Astrocyte (in vitro differentiated cells and primary cell): ENCODE data around the gene NDUFAB1. TPM values are rescaled to one million over a fixed set of nuclear protein-coding genes. Genes with fewer than 3 reads are reported as not detected.

Source experiments
- DNase-seq: peaks from one replicate; pipeline ENCODE4 v3.0.0-alpha.2; 2010; ENCODE audit warnings: low read depth
- FAIRE-seq: peaks from 2 replicates; lab custom pipeline; 2011; peaks lifted over from hg19 to GRCh38; lab: Jason Lieb, UNC
- H2AFZ ChIP-seq: 2 replicates; pipeline ENCODE4 v1.6.0; 2012; ENCODE audit warnings: low read depth, low read length, inconsistent platforms
- H3K27ac ChIP-seq: 2 replicates; pipeline ENCODE4 v1.5.1; 2011; ENCODE audit warnings: low read depth, low read length, inconsistent platforms
- H3K27me3 ChIP-seq: 2 replicates; pipeline ENCODE4 v1.6.0; 2011; ENCODE audit warnings: low read length, inconsistent platforms; ENCODE audit not compliant: insufficient read depth
- H3K36me3 ChIP-seq: 2 replicates; pipeline ENCODE4 v1.5.1; 2011; ENCODE audit warnings: low read length, inconsistent platforms; ENCODE audit not compliant: insufficient read depth
- H3K4me1 ChIP-seq: 2 replicates; pipeline ENCODE4 v1.5.1; 2011; ENCODE audit warnings: low read length, inconsistent platforms; ENCODE audit not compliant: insufficient read depth
- H3K4me2 ChIP-seq: 2 replicates; pipeline ENCODE4 v1.6.0; 2012; ENCODE audit warnings: low read length, inconsistent platforms
- H3K4me3 ChIP-seq: 2 replicates; pipeline ENCODE4 v1.5.1; 2011; ENCODE audit warnings: low read depth, mild to moderate bottlenecking, low read length, inconsistent platforms; ENCODE audit not compliant: insufficient read depth
- H3K79me2 ChIP-seq: 2 replicates; pipeline ENCODE4 v1.6.0; 2012; ENCODE audit warnings: mild to moderate bottlenecking, low read length, inconsistent platforms; ENCODE audit not compliant: insufficient read depth
- H3K9ac ChIP-seq: 2 replicates; pipeline ENCODE4 v1.6.0; 2012; ENCODE audit warnings: mild to moderate bottlenecking, low read length, inconsistent platforms
- H3K9me3 ChIP-seq: 2 replicates; pipeline ENCODE4 v1.5.1; 2012; ENCODE audit warnings: low read depth, mild to moderate bottlenecking, low read length, inconsistent platforms; ENCODE audit not compliant: insufficient read depth
- H4K20me1 ChIP-seq: 2 replicates; pipeline ENCODE4 v1.6.0; 2012; ENCODE audit warnings: low read length, inconsistent platforms; ENCODE audit not compliant: insufficient read depth
- H3K27ac Mint-ChIP-seq: one replicate; pipeline ENCODE4 v1.8.0; 2021; ENCODE audit warnings: mild to moderate bottlenecking, mixed read lengths; ENCODE audit not compliant: unreplicated experiment
- H3K27me3 Mint-ChIP-seq: one replicate; pipeline ENCODE4 v1.8.0; 2021; ENCODE audit warnings: low read depth, mixed read lengths; ENCODE audit not compliant: unreplicated experiment
- H3K36me3 Mint-ChIP-seq: one replicate; pipeline ENCODE4 v1.8.0; 2021; ENCODE audit warnings: low read depth, mixed read lengths; ENCODE audit not compliant: unreplicated experiment
- H3K4me1 Mint-ChIP-seq: one replicate; pipeline ENCODE4 v1.8.0; 2021; ENCODE audit warnings: low read depth, mixed read lengths; ENCODE audit not compliant: unreplicated experiment
- H3K4me3 Mint-ChIP-seq: one replicate; pipeline ENCODE4 v1.8.0; 2021; ENCODE audit warnings: mild to moderate bottlenecking, moderate library complexity, mixed read lengths; ENCODE audit not compliant: unreplicated experiment
- H3K9me3 Mint-ChIP-seq: one replicate; pipeline ENCODE4 v1.8.0; 2021; ENCODE audit warnings: mild to moderate bottlenecking, mixed read lengths; ENCODE audit not compliant: unreplicated experiment
- CTCF ChIP-seq: IDR thresholded peaks from 2 replicates; pipeline ENCODE4 v1.5.1; 2011; ENCODE audit warnings: low read depth, mild to moderate bottlenecking, inconsistent platforms, low read length, moderate library complexity; ENCODE audit not compliant: insufficient read depth
- EZH2 ChIP-seq: IDR thresholded peaks from 2 replicates; pipeline ENCODE4 v1.6.1; 2012; ENCODE audit warnings: mild to moderate bottlenecking, low read length, inconsistent platforms; ENCODE audit not compliant: insufficient read depth
- total RNA-seq: library from RNA; stranded (reverse); gene quantifications from 2 replicates; pipeline ENCODE4 v1.2.1, GENCODE V29; 2021

Gene NDUFAB1
- total RNA-seq, 1 donor from 2014 or later: 92.5 TPM

GRCh38 chr16:23570992-23571632 is 25.0 kb downstream of the NDUFAB1 start:
- peaks cover 20% of the 10 kb centered on the region for H3K36me3 Mint-ChIP-seq

GRCh38 chr16:23567602-23568001 is 28.5 kb downstream of the NDUFAB1 start:
- FAIRE-seq: no peak
- H3K27ac ChIP-seq: no peak overlapping the region
- peaks cover 75% of the 10 kb centered on the region for H4K20me1 ChIP-seq
- no peak for DNase-seq
- peak overlapping the region; percentile 41 for H3K27ac Mint-ChIP-seq
- no peaks in the 10 kb centered on the region for H3K4me1 ChIP-seq
- H3K27me3 ChIP-seq: no peaks in the 10 kb centered on the region
- H3K4me2 ChIP-seq: no peak overlapping the region
- H3K4me3 Mint-ChIP-seq: no peak overlapping the region
- peaks cover 57% of the 10 kb centered on the region for H3K36me3 ChIP-seq
- no peak for TF ChIP-seq CTCF
- peaks cover 15% of the 10 kb centered on the region for H3K4me1 Mint-ChIP-seq
- H2AFZ ChIP-seq: no peak overlapping the region
- H3K9me3 Mint-ChIP-seq: no peaks in the 10 kb centered on the region
- H3K9me3 ChIP-seq: no peaks in the 10 kb centered on the region
- H3K27me3 Mint-ChIP-seq: no peaks in the 10 kb centered on the region
- H3K4me3 ChIP-seq: no peak overlapping the region
- H3K36me3 Mint-ChIP-seq: peaks cover 24% of the 10 kb centered on the region
- peaks cover 11% of the 10 kb centered on the region for H3K79me2 ChIP-seq
- H3K9ac ChIP-seq: no peak overlapping the region

More at GRCh38 chr16:23570992-23571632, 25.0 kb downstream of the NDUFAB1 start:
- H3K4me1 ChIP-seq: no peaks in the 10 kb centered on the region
- no peak overlapping the region for H2AFZ ChIP-seq
- DNase-seq (no peak), FAIRE-seq (no peak)
- no peak overlapping the region for H3K4me2 ChIP-seq
- TF ChIP-seq EZH2 (no peak), CTCF (no peak)
- H3K27ac ChIP-seq: no peak overlapping the region
- peaks cover 44% of the 10 kb centered on the region for H3K36me3 ChIP-seq
- Mint-ChIP-seq H3K4me1 (no peaks in the 10 kb centered on the region), H3K4me3 (no peak overlapping the region), H3K27me3 (no peaks in the 10 kb centered on the region), H3K27ac (no peak overlapping the region), H3K9me3 (no peaks in the 10 kb centered on the region)
- H4K20me1 ChIP-seq: peaks cover 66% of the 10 kb centered on the region
- H3K79me2 ChIP-seq: peaks cover 4% of the 10 kb centered on the region
- no peak overlapping the region for H3K9ac ChIP-seq
- no peaks in the 10 kb centered on the region for H3K27me3 ChIP-seq
- H3K9me3 ChIP-seq: no peaks in the 10 kb centered on the region
- H3K4me3 ChIP-seq: no peak overlapping the region

- H3K4me3 Mint-ChIP-seq: no peak overlapping the region
- H3K36me3 Mint-ChIP-seq: peaks cover 27% of the 10 kb centered on the region
- no peaks in the 10 kb centered on the region for H3K4me1 ChIP-seq
- DNase-seq (no peak), FAIRE-seq (no peak)
- H2AFZ ChIP-seq: no peak overlapping the region
- H3K79me2 ChIP-seq: peaks cover 15% of the 10 kb centered on the region
- peaks cover 58% of the 10 kb centered on the region for H3K36me3 ChIP-seq
- peaks cover 17% of the 10 kb centered on the region for H3K4me1 Mint-ChIP-seq
- H3K27me3 ChIP-seq: no peaks in the 10 kb centered on the region
- TF ChIP-seq EZH2 (no peak), CTCF (no peak)
- H3K4me2 ChIP-seq: no peak overlapping the region
- H3K9ac ChIP-seq: no peak overlapping the region
- H3K27ac Mint-ChIP-seq: peak overlapping the region; percentile 80
- no peaks in the 10 kb centered on the region for H3K9me3 Mint-ChIP-seq
- H3K9me3 ChIP-seq: no peaks in the 10 kb centered on the region
- H3K27me3 Mint-ChIP-seq: no peaks in the 10 kb centered on the region
- no peak overlapping the region for H3K4me3 ChIP-seq
- H4K20me1 ChIP-seq: peaks cover 76% of the 10 kb centered on the region
- H3K27ac ChIP-seq: no peak overlapping the region
Measured at GRCh38 chr16:23566724-23567123, 29.4 kb downstream of the NDUFAB1 start.
